CD4-positive, alpha-beta T cell treated with Interleukin-2 at 100 ng/mL for 4 hours (primary cell): ENCODE results near the gene RNF39.

Experiments
- DNase-seq: peaks from one replicate; pipeline ENCODE4 v3.0.0-alpha.2; 2020; ENCODE audit warnings: low spot score

Gene RNF39

DNA sequence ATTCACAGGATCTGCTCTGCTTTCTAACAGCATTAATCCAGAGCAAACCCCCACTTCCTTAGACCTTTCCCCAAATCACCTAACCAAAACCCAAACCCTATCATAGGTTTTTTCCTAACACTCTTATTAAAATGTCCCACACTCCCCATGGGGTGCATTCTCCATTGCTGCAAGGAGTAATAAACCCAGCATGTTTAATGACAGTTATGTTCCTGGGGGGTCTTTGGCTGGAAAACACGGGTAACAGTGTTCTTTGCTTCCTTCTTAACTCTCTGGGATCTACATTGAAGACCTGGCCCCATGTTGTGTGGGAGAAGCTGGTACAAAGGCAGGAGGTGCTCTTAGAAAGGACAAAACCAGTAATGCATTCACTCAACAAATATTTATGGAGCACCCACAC is 21.3 kb upstream of the RNF39 start:
- no peak for DNase-seq

- DNase-seq, result no peak
Measured at GRCh38 chr6:30093951-30094661, 18.5 kb upstream of the RNF39 start.

GRCh38 chr6:30092852-30093543 is 17.4 kb upstream of the RNF39 start:
- DNase-seq, result no peak

GRCh38 chr6:30091577-30092381 is 16.2 kb upstream of the RNF39 start:
- DNase-seq, result no peak

GRCh38 chr6:30087876-30088275 is 12.3 kb upstream of the RNF39 start:
- DNase-seq, result no peak

DNA sequence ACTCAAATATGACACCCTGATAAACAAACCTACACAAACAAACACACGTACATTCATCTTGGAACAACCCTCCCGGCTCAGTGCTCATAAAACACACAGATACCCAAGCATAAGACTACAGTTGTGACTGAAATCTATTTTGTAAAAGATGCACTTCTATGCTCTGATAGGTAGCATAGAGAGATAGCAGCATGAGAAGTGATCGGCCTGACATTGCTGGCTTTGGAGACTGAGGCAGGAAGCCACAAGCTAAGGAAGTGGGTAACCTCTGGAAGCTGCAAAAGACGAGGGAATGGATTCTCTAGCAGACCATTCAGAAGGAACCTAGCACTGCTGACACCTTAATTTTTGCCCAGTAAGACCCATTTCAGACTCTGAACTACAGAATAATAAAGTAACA is 1.6 kb upstream of the RNF39 start:
- no peak for DNase-seq

GRCh38 chr6:30075790-30076732 is 492 bp upstream of the RNF39 start:
- DNase-seq, result no peak

DNA sequence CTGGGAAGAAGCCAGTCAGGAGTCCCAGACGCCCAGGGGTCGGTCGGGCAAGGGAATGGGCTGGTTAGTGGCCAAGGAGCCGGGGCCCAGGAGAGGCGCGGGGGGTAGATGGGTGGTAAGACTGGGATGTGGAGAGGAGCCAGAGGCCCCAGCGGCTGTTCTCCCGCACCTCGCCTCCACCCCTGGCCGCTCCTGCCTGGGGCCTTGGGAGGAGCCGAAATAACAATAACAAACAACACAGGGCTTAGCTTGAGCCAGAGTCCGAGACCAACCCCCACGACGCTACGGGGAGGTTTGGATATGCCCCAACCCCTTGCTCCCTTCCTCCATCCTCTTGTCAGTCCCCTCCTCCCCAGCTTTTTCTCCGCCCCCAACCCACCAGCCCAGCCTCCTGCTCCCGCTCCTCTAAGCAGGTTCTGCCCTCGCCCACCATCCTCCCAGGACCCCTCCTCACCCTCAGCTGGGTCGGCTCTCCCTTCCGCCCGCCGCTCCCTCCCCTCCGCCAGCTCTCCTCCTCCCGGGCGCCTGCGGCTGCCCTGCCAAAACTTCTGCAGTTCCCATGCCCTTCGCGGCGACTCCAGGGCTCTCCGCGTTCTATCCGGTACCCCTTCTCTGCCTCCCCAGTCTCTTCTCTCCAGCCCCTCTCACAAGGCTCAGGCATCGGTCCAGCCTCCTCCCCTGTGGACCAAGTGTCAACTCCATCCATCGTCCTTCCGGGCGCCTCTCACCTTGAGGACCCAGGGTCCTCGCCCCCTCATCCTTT is 1.1 kb downstream of the RNF39 start:
- no peak for DNase-seq

DNA sequence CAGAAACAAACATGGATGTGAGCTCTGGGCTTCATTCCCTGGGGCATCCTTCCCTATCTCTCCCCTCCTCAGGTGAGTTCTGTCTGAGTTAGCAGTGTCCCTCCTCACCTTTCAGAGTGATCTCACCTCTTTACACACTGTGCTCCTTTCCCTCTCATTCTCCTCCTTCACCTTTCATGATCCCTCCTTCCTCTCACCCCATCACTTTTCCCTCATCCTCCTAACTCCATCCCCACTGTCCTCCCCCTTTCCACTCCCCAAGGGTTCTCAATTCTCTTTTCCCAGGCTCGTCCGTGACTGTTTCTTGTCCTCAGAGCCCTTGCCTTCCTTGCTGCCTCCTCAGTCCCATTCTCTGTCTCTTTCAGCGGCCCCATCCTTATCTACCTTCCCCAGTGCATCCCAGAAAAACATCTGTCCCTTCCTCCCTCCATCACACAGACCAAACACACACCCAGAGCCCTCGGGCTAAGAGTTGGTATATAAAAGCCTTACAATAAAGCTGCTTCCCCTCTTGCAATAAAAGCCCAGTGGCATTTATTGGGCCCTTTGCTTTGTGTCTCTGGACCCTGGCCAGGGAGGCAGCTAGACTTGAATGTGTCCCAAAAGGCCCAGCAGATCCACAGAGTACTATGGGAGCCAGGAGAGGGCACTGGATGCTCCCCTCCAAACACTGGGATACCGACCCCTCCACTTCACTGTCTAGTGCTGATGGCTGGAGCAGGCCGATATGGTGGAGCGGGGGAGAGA is 1.9 kb downstream of the RNF39 start:
- DNase-seq, result no peak

DNA sequence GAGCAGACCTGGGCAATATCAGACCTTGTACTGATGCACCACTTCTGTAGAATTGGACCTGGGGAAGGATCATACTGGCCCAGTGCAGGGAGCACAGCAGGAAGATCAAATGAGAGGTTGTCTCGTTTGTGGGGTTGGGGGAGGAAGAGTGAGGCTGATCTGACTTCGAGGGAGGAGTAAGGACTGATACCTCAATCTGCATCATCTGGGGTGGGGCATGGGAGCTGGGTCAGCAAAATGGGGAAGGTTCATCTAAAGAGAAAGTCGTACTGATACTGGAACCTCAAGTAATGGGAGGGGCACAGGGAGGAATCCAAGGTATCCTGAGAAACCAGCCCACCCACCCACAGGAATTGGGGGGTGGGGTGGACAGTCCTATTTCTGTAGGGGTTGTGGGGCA is 3.7 kb downstream of the RNF39 start:
- no peak for DNase-seq

GRCh38 chr6:30071081-30071818 is 4.3 kb downstream of the RNF39 start:
- DNase-seq, result no peak

DNA sequence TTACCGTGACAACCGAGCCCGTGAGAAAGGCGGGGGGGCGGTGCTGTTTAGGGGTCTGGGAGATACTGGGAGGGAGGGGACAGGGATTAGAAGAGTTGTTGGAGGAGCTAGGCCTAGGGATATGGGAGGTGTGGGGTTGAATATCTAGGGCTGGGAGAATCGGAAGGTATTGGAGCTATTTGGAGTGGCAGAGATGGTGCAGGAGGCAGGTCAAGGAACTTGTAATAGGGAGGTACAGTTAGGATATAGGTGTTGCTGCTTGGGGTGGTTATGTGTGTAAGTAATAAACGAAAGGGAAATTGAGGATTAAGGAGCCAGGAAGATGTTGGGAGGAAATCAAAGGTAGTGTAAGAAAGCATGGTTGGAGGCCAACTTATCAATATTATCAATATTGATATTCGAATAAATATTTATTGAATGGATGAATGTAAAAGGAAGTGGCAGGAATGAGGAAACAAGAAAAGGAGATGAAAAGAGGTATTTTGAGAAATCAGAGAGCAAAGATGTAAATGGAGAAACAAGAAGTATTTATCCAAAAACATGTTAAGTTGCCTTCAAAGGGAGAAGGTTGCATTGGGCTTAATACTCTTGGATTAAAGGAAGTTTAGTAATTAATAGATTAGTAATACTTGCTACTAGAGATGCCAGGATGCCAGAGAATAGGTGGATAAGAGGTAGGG is 8.0 kb downstream of the RNF39 start:
- no peak for DNase-seq

DNA sequence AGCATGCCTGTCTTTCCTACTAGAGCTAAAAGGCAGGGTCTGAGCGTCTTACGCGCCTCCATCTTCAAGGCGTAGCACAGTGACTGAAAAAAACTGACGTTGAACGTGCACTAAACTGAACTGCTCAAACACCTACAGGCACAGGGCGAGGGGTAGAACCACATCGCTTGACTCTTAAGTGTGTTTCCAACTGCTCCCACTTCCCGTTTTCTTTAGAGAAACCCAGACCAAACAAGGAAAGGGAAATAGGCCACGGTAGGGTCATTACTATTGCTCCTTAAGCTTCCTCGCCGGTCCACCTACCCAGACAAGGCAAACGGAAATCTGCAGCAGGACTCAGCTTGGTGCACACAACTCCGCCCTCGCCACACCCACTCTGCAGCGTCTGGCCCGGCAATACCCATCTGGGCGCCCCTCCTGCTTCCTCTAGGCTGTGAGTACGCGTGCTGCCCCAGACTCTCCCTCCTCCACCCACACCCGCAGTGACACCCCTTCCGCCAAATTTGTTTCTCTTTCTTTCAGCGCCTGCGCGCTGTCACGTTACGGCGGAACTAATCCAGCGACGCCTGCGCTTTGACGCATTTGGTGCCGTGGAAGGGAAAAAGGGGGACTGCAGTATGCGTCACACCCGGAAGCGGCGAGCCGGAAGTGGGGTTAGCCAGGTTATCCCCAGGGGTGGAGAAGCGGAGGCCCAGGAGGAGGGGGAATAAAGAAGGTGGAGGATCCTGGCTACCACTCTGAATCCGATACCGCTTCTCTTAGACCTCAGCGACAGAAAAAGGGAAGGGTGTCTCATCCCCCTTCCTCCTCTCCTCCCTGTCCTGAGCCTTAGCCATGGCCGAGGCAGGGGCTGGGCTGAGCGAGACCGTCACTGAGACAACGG is 8.8 kb downstream of the RNF39 start, which contains the start of gene PPP1R11:
Gene PPP1R11, plus strand, starts transcription at position 622 of the 883 bp plus-strand sequence. Its CDS starts 213 bp downstream, at position 835.
- DNase-seq, result peak; percentile 99

DNA sequence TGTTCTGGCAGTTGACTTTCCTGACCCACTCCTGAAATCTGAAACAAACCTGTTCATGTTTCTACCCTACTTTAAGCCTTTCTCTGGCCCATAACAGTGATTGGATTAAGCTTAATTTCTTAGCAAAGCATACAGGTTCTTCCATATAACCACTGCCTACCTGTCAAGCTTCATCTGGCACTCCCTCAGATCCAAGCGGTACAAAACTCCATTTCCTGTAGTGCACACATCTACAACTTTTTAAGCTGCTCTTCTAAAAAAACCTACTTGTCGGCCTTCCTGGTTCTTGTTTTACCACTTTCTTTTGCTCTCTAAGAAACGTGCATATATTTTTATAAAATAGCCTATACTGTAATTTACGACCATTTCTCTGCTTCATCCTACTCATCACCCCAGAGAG is 9.5 kb downstream of the RNF39 start:
- DNase-seq, result no peak

GRCh38 chr6:30063315-30063714 is 12.3 kb downstream of the RNF39 start:
- no peak for DNase-seq

DNA sequence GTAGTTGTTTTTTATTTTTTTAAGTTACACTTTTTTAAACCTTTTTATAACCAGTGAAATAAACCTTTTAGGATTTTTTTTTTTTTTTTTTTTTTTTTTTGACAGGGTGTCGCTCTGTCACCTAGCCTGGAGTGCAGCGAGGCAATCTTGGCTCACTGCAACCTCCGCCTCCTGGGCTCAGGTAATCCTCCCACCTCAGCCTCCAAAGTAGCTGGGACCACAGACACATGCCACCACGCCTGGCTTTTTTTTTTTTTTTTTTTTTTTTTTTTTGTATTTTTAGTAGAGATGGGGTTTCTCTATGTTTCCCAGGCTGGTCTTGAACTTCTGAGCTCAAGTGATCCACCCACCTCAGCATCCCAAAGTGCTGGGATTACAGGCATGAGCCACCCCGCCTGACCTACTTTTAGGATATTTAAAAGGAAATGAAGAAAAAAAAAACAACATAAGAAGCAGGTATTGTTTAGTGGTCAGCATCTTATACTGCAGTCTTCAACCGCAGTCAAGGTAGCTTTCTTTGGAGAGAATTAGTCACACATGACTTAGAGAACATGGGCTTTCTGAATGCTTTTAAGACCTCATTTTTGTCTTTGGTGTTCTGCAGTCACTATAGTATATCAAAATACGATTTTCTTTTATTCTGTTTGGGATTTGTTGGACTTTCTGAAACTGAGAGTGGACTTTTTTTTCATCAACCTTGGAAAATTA is 12.9 kb downstream of the RNF39 start:
- DNase-seq, result peak; percentile 39

DNA sequence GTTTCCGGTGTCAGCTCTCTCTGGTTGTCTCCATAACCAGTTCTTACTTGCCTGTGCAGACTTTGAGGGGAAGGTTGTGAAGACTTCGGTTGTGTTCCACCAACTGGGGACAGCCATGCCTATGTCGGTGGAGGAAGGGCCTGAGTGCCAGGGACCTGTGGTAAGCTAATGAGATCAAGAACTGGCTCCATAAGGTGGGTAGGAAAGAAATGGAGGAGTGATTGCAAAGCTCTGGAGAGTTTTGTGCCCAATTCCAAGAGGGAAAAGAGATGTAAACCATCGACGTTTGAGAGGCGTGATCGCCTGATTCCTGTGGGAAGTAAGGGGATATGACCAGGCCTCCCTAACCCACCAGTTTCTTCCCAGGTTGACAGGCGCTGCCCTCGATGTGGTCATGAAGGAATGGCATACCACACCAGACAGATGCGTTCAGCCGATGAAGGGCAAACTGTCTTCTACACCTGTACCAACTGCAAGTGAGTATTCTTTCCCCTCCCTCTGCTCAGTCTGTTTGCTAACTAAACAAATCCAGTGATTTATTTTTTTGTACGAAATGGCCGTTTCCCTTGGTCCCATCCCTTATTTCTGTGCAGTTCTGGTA is 13.6 kb downstream of the RNF39 start:
- peak; percentile 47 for DNase-seq
